A673 (cell line): ENCODE results near the gene KCNH8. TPM values are rescaled to one million over a fixed set of nuclear protein-coding genes. Genes with fewer than 3 reads are reported as not detected.

ENCODE experiments used
- BruUV-seq: library from RNA; stranded (reverse); fragments of 400-500 nt; replicated peaks from 2 replicates; lab custom pipeline; 2021; lab: Mats Ljungman, UMichigan
- CTCF ChIA-PET: fragments of 300-600 bp; sonication (Branson Sonifier 250); formaldehyde crosslinking; loops from one replicate; lab custom pipeline; 2022; ENCODE audit warnings: antibody characterized with exemption; lab: Charles Lee
- POLR2A ChIA-PET: fragments of 300-600 bp; sonication (Branson Sonifier 250); formaldehyde crosslinking; loops from one replicate; lab custom pipeline; 2022; ENCODE audit warnings: antibody characterized with exemption; ENCODE audit not compliant: low non-redundant PET; lab: Charles Lee
- DNase-seq: peaks from one replicate; pipeline ENCODE4 v3.0.0-alpha.2; 2015; ENCODE audit warnings: low spot score
- H3K27ac ChIP-seq: fragments of 200-600 bp; sonication (generic); 2 replicates; pipeline ENCODE4 v1.5.1; 2016; ENCODE audit warnings: mixed run types, low read depth, mild to moderate bottlenecking, mixed read lengths, antibody characterized with exemption, low read length; ENCODE audit not compliant: poor library complexity, severe bottlenecking
- H3K27me3 ChIP-seq: fragments of 200-600 bp; sonication (generic); replicated peaks from 2 replicates; pipeline ENCODE4 v1.6.1; 2017; ENCODE audit warnings: mixed run types, low read depth, mild to moderate bottlenecking, mixed read lengths, antibody characterized with exemption, low read length; ENCODE audit not compliant: insufficient read depth, poor library complexity
- H3K36me3 ChIP-seq: fragments of 200-600 bp; sonication (generic); 2 replicates; pipeline ENCODE4 v1.6.1; 2016; ENCODE audit warnings: mixed run types, mild to moderate bottlenecking, mixed read lengths, antibody characterized with exemption, low read length; ENCODE audit not compliant: insufficient read depth, poor library complexity, severe bottlenecking
- H3K4me1 ChIP-seq: fragments of 200-600 bp; sonication (generic); 2 replicates; pipeline ENCODE4 v1.6.1; 2017; ENCODE audit warnings: mixed run types, mild to moderate bottlenecking, mixed read lengths, antibody characterized with exemption, low read length; ENCODE audit not compliant: insufficient read depth, poor library complexity, severe bottlenecking
- H3K4me3 ChIP-seq: fragments of 200-600 bp; sonication (generic); 2 replicates; pipeline ENCODE4 v1.5.1; 2016; ENCODE audit warnings: low read depth, mixed run types, mild to moderate bottlenecking, mixed read lengths, low read length; ENCODE audit not compliant: poor library complexity, severe bottlenecking
- H3K9me3 ChIP-seq: fragments of 200-600 bp; sonication (generic); 2 replicates; pipeline ENCODE4 v1.6.1; 2016; ENCODE audit warnings: mixed run types, low read depth, mild to moderate bottlenecking, mixed read lengths, antibody characterized with exemption, low read length; ENCODE audit not compliant: poor library complexity, severe bottlenecking
- CTCF ChIP-seq: fragments of 300-800, 200-600 bp; sonication (generic); conservative IDR thresholded peaks from 2 replicates; pipeline ENCODE4 v1.5.1; 2017; ENCODE audit warnings: low read depth, mild to moderate bottlenecking, antibody characterized with exemption, low read length, moderate library complexity, mixed read lengths
- EZH2 ChIP-seq: fragments of 200-600 bp; sonication (generic); IDR thresholded peaks from 2 replicates; pipeline ENCODE4 v1.6.1; 2017; ENCODE audit warnings: borderline replicate concordance, low read depth, mild to moderate bottlenecking, mixed read lengths, antibody characterized with exemption, low read length; ENCODE audit not compliant: poor library complexity, severe bottlenecking
- intact Hi-C: fragments of 100-400 bp; cut with micrococcal nuclease; formaldehyde crosslinking; loops from one replicate; pipeline ENCODE4 v1.10.0; 2022; ENCODE audit not compliant: unreplicated experiment
- total RNA-seq: library from RNA; stranded (reverse); gene quantifications from 2 replicates; pipeline ENCODE4 v1.2.3, GENCODE V29; 2021

KCNH8 gene
- total RNA-seq, 1 experiment from 2014 or later: not detected

DNA sequence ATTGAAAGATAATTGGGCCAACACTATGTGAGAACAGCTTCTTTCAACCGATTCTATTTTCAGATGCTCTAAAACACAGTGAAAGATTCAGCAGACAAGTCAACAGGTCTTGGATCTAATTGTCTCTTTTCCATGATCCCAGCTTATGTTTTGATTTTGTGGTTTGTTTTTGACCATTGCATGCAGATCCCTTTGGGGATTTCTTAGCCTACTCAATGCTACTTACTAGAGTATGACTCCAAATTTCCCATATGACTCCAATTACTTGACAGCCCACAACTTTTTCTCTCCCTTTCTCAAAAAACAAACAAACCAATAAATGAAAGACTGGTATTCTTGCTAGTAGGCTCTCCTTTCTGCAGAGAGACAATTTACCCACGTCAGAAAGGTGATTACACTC is 67.1 kb downstream of the KCNH8 start:
- no peak for DNase-seq
- H3K27me3 ChIP-seq: no peaks in the 10 kb centered on the region
- intact Hi-C loops: no loop called here
- CTCF ChIA-PET: no interaction called here
- no peaks in the 10 kb centered on the region for H3K36me3 ChIP-seq
- H3K4me3 ChIP-seq: no peak overlapping the region
- no TSS peak for BruUV-seq
- H3K4me1 ChIP-seq: no peaks in the 10 kb centered on the region
- H3K27ac ChIP-seq: no peak overlapping the region
- TF ChIP-seq EZH2: no peak
- TF ChIP-seq CTCF: no peak
- no peaks in the 10 kb centered on the region for H3K9me3 ChIP-seq
- POLR2A ChIA-PET: no interaction called here

GRCh38 chr3:19216669-19217337 is 68.5 kb downstream of the KCNH8 start:
- H3K27me3 ChIP-seq: no peaks in the 10 kb centered on the region
- no peak for TF ChIP-seq CTCF
- TF ChIP-seq EZH2: no peak
- POLR2A ChIA-PET: no interaction called here
- no peak overlapping the region for H3K27ac ChIP-seq
- H3K9me3 ChIP-seq: no peaks in the 10 kb centered on the region
- intact Hi-C loops: no loop called here
- no peaks in the 10 kb centered on the region for H3K4me1 ChIP-seq
- BruUV-seq: no TSS peak
- H3K36me3 ChIP-seq: no peaks in the 10 kb centered on the region
- CTCF ChIA-PET: no interaction called here
- no peak overlapping the region for H3K4me3 ChIP-seq
- no peak for DNase-seq

DNA sequence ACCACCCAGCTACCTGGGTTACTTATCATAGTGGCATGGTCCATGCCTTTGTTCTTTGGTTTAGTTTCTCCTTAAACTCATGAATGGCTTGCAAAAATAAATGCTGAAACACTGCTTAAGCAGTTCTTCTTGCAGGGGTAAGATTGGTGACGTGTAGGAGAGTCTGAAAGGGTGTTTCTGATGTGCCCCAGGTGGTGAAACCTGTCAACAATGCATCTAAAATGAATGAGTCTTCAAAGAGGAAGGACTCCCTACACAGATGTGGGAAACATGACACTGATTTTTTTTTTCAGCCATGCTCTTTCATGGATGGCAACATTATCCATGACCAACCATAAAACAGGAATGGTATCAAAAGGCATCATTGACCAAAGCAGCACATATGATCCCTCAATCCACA is 72.0 kb downstream of the KCNH8 start:
- no peak for DNase-seq
- POLR2A ChIA-PET: no interaction called here
- Histone ChIP-seq H3K9me3 (no peaks in the 10 kb centered on the region), H3K4me3 (no peak overlapping the region), H3K27ac (no peak overlapping the region), H3K27me3 (no peaks in the 10 kb centered on the region), H3K36me3 (no peaks in the 10 kb centered on the region), H3K4me1 (no peaks in the 10 kb centered on the region)
- no TSS peak for BruUV-seq
- intact Hi-C loops: no loop called here
- CTCF ChIA-PET: no interaction called here
- TF ChIP-seq CTCF (no peak), EZH2 (no peak)
